ENCODE results near the gene DNAJC4. TPM values are rescaled to one million over a fixed set of nuclear protein-coding genes. Genes with fewer than 3 reads are reported as not detected.
A peak's percentile ranks its signal among the peaks of the same experiment; 100 is the strongest.

DNAJC4 gene
- polyA plus RNA-seq, 2 of the 4 experiments (the other 2 are of a cell fraction): 9.8 to 16.2 TPM

GRCh38 chr11:64252003-64252872, 21.9 kb downstream of the DNAJC4 start:
- 4% methylated on average over 19 of the region's 23 CpGs for WGBS (ENCODE audit: missing lambda C conversion rate)
- H3K4me1 ChIP-seq: peaks cover 32% of the 10 kb centered on the region
- H3K4me3 ChIP-seq: peak overlapping the region; percentile 84
- H3K4me2 ChIP-seq: peak overlapping the region; percentile 98
- POLR2A ChIA-PET: interaction anchor here (0.6 to 1.5 kb wide), 3 partner anchors 11 to 19 kb away, joined by 3 to 7 read pairs (median 5); partner anchors contain the start of gene FKBP2
- ATAC-seq (peak; percentile 27 to 63; a peak in 5 of 6 replicates), DNase-seq (ENCODE audit: low read depth in 1 of 2, low spot score in 1 of 2) (peak in 1 of 2 experiments; percentile 69), FAIRE-seq (no peak)
- CTCF ChIA-PET: interaction anchor here (0.5 to 12.2 kb wide), 24 partner anchors 9 to 1437 kb away, joined by 3 to 220 read pairs (median 4); partner anchors contain the start of genes CATSPERZ, ESRRA, FERMT3 and KCNK4
- peak overlapping the region; percentile 92 to 94 for H3K27ac ChIP-seq
- TF ChIP-seq SMC3 (IDR thresholded peaks at IDR 0.05) (0 out of 3 replicates have a peak, but pooled peaks have one; percentile 5), ZFP36 (IDR thresholded peaks at IDR 0.05; ENCODE audit: borderline replicate concordance, partially characterized antibody) (no peak), POLR2A (IDR thresholded peaks at IDR 0.05; ENCODE audit: low read length) (peak; percentile 60), NPAS2 (CRISPR knock-in tag; IDR thresholded peaks at IDR 0.05; ENCODE audit: borderline replicate concordance) (no peak), CBX8 (IDR thresholded peaks at IDR 0.05) (no peak), RAD21 (conservative IDR thresholded peaks at IDR 0.05 in 1 of 2, IDR thresholded peaks at IDR 0.05 in 1 of 2) (peak in 1 of 2 experiments; percentile 17; a peak in 1 of 5 replicates)
- TF ChIP-seq, protein P1, sequence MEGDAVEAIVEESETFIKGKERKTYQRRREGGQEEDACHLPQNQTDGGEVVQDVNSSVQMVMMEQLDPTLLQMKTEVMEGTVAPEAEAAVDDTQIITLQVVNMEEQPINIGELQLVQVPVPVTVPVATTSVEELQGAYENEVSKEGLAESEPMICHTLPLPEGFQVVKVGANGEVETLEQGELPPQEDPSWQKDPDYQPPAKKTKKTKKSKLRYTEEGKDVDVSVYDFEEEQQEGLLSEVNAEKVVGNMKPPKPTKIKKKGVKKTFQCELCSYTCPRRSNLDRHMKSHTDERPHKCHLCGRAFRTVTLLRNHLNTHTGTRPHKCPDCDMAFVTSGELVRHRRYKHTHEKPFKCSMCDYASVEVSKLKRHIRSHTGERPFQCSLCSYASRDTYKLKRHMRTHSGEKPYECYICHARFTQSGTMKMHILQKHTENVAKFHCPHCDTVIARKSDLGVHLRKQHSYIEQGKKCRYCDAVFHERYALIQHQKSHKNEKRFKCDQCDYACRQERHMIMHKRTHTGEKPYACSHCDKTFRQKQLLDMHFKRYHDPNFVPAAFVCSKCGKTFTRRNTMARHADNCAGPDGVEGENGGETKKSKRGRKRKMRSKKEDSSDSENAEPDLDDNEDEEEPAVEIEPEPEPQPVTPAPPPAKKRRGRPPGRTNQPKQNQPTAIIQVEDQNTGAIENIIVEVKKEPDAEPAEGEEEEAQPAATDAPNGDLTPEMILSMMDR (IDR thresholded peaks at IDR 0.05): peak; percentile 30; the same call in 2 of the 3 replicates
- TF ChIP-seq, protein P2, sequence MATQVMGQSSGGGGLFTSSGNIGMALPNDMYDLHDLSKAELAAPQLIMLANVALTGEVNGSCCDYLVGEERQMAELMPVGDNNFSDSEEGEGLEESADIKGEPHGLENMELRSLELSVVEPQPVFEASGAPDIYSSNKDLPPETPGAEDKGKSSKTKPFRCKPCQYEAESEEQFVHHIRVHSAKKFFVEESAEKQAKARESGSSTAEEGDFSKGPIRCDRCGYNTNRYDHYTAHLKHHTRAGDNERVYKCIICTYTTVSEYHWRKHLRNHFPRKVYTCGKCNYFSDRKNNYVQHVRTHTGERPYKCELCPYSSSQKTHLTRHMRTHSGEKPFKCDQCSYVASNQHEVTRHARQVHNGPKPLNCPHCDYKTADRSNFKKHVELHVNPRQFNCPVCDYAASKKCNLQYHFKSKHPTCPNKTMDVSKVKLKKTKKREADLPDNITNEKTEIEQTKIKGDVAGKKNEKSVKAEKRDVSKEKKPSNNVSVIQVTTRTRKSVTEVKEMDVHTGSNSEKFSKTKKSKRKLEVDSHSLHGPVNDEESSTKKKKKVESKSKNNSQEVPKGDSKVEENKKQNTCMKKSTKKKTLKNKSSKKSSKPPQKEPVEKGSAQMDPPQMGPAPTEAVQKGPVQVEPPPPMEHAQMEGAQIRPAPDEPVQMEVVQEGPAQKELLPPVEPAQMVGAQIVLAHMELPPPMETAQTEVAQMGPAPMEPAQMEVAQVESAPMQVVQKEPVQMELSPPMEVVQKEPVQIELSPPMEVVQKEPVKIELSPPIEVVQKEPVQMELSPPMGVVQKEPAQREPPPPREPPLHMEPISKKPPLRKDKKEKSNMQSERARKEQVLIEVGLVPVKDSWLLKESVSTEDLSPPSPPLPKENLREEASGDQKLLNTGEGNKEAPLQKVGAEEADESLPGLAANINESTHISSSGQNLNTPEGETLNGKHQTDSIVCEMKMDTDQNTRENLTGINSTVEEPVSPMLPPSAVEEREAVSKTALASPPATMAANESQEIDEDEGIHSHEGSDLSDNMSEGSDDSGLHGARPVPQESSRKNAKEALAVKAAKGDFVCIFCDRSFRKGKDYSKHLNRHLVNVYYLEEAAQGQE (IDR thresholded peaks at IDR 0.05): no peak
- TF ChIP-seq, protein P3, sequence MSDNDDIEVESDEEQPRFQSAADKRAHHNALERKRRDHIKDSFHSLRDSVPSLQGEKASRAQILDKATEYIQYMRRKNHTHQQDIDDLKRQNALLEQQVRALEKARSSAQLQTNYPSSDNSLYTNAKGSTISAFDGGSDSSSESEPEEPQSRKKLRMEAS (IDR thresholded peaks at IDR 0.05): 0 out of 2 replicates have a peak, but pooled peaks have one; percentile 24
- no peaks in the 10 kb centered on the region for H3K9me3 ChIP-seq

GRCh38 chr11:64253043-64253442, 22.7 kb downstream of the DNAJC4 start:
- Histone ChIP-seq H3K4me3 (no peak overlapping the region), H3K9me3 (no peaks in the 10 kb centered on the region), H3K27ac (peak overlapping the region in 1 of 2 experiments; percentile 94; a peak in 3 of 6 replicates), H3K4me2 (peak overlapping the region; percentile 98), H3K4me1 (peaks cover 27% of the 10 kb centered on the region)
- CTCF ChIA-PET: interaction anchor here (0.5 to 12.2 kb wide), 7 partner anchors 12 to 1436 kb away, joined by 4 to 220 read pairs (median 14); partner anchors contain the start of genes CATSPERZ, ESRRA and KCNK4
- WGBS (ENCODE audit: missing lambda C conversion rate): 66% methylated on average over 8 of the region's 8 CpGs
- POLR2A ChIA-PET: interaction anchor here (1.5 kb wide), 1 partner anchor 12 kb away, joined by 5 read pairs; the partner anchor contains the start of gene FKBP2
- no peak for ATAC-seq
- no peak for FAIRE-seq
- TF ChIP-seq RAD21 (conservative IDR thresholded peaks at IDR 0.05 in 1 of 2, IDR thresholded peaks at IDR 0.05 in 1 of 2) (no peak), RFX5 (IDR thresholded peaks at IDR 0.05) (no peak), ZNF302 (CRISPR knock-in tag; IDR thresholded peaks at IDR 0.05) (no peak), BCL3 (IDR thresholded peaks at IDR 0.05) (no peak), BHLHE40 (IDR thresholded peaks at IDR 0.05; ENCODE audit: low read depth, low read length) (no peak), RCOR1 (IDR thresholded peaks at IDR 0.05; ENCODE audit: low read depth, low read length) (no peak), KDM1A (IDR thresholded peaks at IDR 0.05; ENCODE audit: low read depth) (peak; percentile 74; the same call in 1 of the 2 replicates), CBX8 (IDR thresholded peaks at IDR 0.05) (no peak)
- DNase-seq (ENCODE audit: low read depth in 1 of 2, low spot score in 1 of 2): no peak

All from A549 (cell line).